Gastrocnemius medialis (tissue), 4 donors: ENCODE data around the gene GXYLT1. TPM values are rescaled to one million over a fixed set of nuclear protein-coding genes. Genes with fewer than 3 reads are reported as not detected.

Experiments used
- ATAC-seq, 2 donors: fragments of 150-250 bp; one replicate each; pipeline ENCODE4 v1.9.1; 2016
- DNase-seq, 2 donors: peaks; one replicate each; pipeline ENCODE4 v3.0.0-alpha.2; 2019
- H3K27ac ChIP-seq, 4 donors: fragments of 200-600 bp; sonication (generic); 1 replicate in 1 of 4; 2 replicates in 3 of 4; pipeline ENCODE4 v1.5.1; 2016 to 2018; ENCODE audit warnings: mild to moderate bottlenecking in 2 of 4, moderate library complexity in 1 of 4
- H3K27me3 ChIP-seq, 3 donors: fragments of 200-600 bp; sonication (generic) in 2 of 3; 1 replicate in 1 of 3; 2 replicates in 2 of 3; pipeline versions ENCODE4 v1.5.1 to v1.6.0; 2016 to 2019; ENCODE audit warnings: mild to moderate bottlenecking in 1 of 3, moderate library complexity in 1 of 3
- H3K36me3 ChIP-seq, 2 donors: fragments of 200-600 bp; sonication (generic) in 1 of 2; one replicate each; pipeline ENCODE4 v1.5.1; 2017 to 2018
- H3K4me1 ChIP-seq, 2 donors: fragments of 200-600 bp; sonication (generic) in 1 of 2; one replicate each; pipeline ENCODE4 v1.5.1; 2016 to 2017; ENCODE audit warnings: mild to moderate bottlenecking in 2 of 2
- H3K4me3 ChIP-seq, 4 donors: fragments of 200-600 bp; sonication (generic) in 3 of 4; 1 replicate in 1 of 4; 2 replicates in 3 of 4; pipeline ENCODE4 v1.5.1; 2016 to 2019; ENCODE audit warnings: mild to moderate bottlenecking in 2 of 4
- H3K9me3 ChIP-seq, 3 donors: fragments of 200-600 bp; sonication (generic) in 2 of 3; 1 replicate in 1 of 3; 2 replicates in 2 of 3; pipeline ENCODE4 v1.5.1; 2016 to 2019
- POLR2A ChIP-seq, 2 donors: fragments of 450-650 bp; IDR thresholded peaks; one replicate each; pipeline ENCODE4 v1.6.1; 2017; ENCODE audit warnings: antibody characterized with exemption in 2 of 2, mild to moderate bottlenecking in 2 of 2, moderate library complexity in 2 of 2
- in situ Hi-C, 4 donors: fragments of 200-750 bp; cut with MboI; loops; one replicate each; pipeline versions ENCODE4 v1.15.0 to v1.8.0; 2017; ENCODE audit warnings: low sequenced_read_pairs in 4 of 4
- intact Hi-C: fragments of 100-400 bp; cut with DNase I; formaldehyde crosslinking; loops from one replicate; pipeline ENCODE4 v1.15.1; 2023; ENCODE audit warnings: low total_unique reads
- total RNA-seq, 4 donors: library from RNA; depleted of rRNA; stranded (reverse); fragments of >200 nt; gene quantifications; one replicate each; pipeline versions ENCODE4 v1.1.0 to v1.2.3, GENCODE V29; 2016
- TF ChIP-seq, protein P1 (sequence below), 5 experiments: fragments of 450-650 bp in 3 of 5; fragments of 200-600 bp in 2 of 5; sonication (generic) in 2 of 5; IDR thresholded peaks in 4 of 5; conservative IDR thresholded peaks in 1 of 5; 1 replicate in 4 of 5; 2 replicates in 1 of 5; pipeline ENCODE4 v1.5.1; 2016 to 2019; ENCODE audit warnings: antibody characterized with exemption in 5 of 5, mild to moderate bottlenecking in 3 of 5, moderate library complexity in 3 of 5

Gene GXYLT1
- total RNA-seq, 4 donors from 2014 or later = 4.4 to 5.5 (median 5.0) TPM

DNA sequence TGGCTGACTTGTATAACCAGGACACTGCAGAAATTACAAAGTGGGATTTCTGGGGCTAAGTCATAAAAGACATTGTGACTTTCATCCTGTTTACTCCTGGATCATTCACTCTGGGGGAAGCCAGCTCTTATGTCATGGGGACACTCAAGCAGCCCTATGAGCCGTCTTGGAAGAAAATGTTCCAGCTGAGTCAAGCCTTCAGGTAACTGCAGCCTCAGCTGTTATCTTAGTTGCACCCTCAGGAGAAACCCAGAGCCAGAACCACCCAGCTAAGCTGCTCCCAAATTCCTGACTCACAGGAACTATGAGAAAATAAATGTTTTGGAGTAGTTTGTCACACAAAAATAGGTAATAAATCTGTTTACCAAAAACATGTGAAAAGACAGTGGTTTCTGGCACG lies 43.1 kb upstream of the GXYLT1 start:
- ATAC-seq = peak; percentile 81 to 87
- no peaks in the 10 kb centered on the region for H3K9me3 ChIP-seq
- intact Hi-C loops (no loop called here), in situ Hi-C loops (no loop called here)
- no peaks in the 10 kb centered on the region for H3K36me3 ChIP-seq
- DNase-seq = peak; percentile 8 to 41
- TF ChIP-seq, protein P1, sequence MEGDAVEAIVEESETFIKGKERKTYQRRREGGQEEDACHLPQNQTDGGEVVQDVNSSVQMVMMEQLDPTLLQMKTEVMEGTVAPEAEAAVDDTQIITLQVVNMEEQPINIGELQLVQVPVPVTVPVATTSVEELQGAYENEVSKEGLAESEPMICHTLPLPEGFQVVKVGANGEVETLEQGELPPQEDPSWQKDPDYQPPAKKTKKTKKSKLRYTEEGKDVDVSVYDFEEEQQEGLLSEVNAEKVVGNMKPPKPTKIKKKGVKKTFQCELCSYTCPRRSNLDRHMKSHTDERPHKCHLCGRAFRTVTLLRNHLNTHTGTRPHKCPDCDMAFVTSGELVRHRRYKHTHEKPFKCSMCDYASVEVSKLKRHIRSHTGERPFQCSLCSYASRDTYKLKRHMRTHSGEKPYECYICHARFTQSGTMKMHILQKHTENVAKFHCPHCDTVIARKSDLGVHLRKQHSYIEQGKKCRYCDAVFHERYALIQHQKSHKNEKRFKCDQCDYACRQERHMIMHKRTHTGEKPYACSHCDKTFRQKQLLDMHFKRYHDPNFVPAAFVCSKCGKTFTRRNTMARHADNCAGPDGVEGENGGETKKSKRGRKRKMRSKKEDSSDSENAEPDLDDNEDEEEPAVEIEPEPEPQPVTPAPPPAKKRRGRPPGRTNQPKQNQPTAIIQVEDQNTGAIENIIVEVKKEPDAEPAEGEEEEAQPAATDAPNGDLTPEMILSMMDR (IDR thresholded peaks at IDR 0.05 in 4 of 5, conservative IDR thresholded peaks at IDR 0.05 in 1 of 5) = no peak
- no peak for TF ChIP-seq POLR2A (IDR thresholded peaks at IDR 0.05)
- peak overlapping the region; percentile 3 to 36 (median 10) for H3K27ac ChIP-seq
- H3K4me3 ChIP-seq = no peak overlapping the region
- H3K4me1 ChIP-seq = peaks cover 31 to 45% of the 10 kb centered on the region in 2 donors
- no peaks in the 10 kb centered on the region for H3K27me3 ChIP-seq

DNA sequence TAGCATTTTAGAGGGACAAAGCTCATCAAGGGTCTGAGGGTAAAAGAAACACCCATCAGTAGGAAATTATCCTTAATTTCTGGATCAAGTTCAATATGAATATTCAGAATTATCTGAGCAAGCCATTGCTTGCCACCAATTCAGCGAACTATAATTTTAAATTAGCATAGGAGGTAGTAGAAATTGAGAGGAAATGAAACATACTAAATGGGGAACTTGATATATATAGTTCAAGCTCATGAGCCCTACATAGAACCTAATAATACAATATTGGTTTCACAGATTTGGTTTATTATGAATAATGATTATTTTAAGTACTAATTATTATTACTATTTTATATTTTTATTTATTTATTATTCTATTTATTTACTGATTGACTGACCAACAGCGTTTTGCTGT lies 42.1 kb upstream of the GXYLT1 start:
- ATAC-seq = no peak
- no peak overlapping the region for H3K4me3 ChIP-seq
- no peaks in the 10 kb centered on the region for H3K9me3 ChIP-seq
- H3K4me1 ChIP-seq = peaks cover 39 to 54% of the 10 kb centered on the region in 2 donors
- no peaks in the 10 kb centered on the region for H3K27me3 ChIP-seq
- no peaks in the 10 kb centered on the region for H3K36me3 ChIP-seq
- peak overlapping the region in 2 of 4 donors; percentile 4 to 7 for H3K27ac ChIP-seq
- TF ChIP-seq, protein P1 (IDR thresholded peaks at IDR 0.05 in 4 of 5, conservative IDR thresholded peaks at IDR 0.05 in 1 of 5) = no peak
- TF ChIP-seq POLR2A (IDR thresholded peaks at IDR 0.05) = no peak
- DNase-seq = no peak
- in situ Hi-C loops = no loop called here
- intact Hi-C loops = no loop called here

DNA sequence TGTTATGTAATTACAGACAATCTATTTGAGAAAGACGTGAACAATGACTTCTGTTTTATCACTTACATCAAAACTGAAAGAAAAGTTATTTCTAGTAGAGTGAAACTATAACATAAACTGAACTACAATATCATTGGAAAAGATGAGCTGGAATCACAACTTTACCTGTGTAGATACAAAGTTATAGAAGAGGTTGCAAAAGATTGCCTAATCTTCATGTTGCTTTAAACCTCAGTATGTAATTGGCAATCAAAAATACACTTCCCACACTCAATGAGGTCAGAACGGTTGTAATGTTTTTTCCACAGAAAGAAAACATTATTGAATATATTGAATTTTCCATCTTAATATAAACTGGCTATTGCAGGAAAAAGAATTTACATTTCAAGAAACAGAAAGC lies 37.7 kb upstream of the GXYLT1 start:
- H3K4me1 ChIP-seq = peaks cover 30 to 37% of the 10 kb centered on the region in 2 donors
- no peak for ATAC-seq
- in situ Hi-C loops (no loop called here), intact Hi-C loops (loop anchor here (5.0 kb wide), 1 partner anchor 35 kb away; no protein-coding TSS in a partner anchor)
- no peaks in the 10 kb centered on the region for H3K9me3 ChIP-seq
- no peak for TF ChIP-seq POLR2A (IDR thresholded peaks at IDR 0.05)
- TF ChIP-seq, protein P1 (IDR thresholded peaks at IDR 0.05 in 4 of 5, conservative IDR thresholded peaks at IDR 0.05 in 1 of 5) = no peak
- no peak for DNase-seq
- no peaks in the 10 kb centered on the region for H3K27me3 ChIP-seq
- no peaks in the 10 kb centered on the region for H3K36me3 ChIP-seq
- H3K27ac ChIP-seq = no peak overlapping the region
- H3K4me3 ChIP-seq = no peak overlapping the region

DNA sequence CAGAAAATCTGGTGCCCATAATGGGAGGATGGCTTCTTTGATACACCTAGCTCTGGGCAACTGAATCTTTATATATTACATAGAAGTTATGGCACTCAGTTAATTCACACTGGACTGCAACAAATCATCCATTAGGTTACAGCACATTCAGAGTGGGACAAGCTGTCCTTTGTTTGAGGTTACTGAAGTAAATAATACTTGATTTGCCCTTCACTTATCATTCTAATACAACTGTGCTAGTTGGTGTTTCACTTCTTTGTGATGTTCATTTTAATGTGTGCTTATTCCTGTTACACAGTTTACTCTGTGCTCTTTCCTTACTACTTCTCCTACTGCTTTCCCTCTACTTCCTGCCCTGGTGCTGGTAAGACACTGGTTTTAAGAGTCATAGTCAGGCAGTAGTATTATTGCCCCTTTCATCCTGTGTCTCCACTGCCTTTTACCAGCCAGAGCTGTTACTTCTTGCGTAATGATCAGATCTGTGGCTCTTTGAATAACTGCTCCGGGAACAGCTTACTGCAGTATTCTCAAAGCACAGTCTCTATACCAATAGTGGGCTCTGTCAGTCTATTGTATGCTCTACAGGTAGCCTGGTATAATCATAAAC lies 36.4 kb upstream of the GXYLT1 start:
- Histone ChIP-seq H3K9me3 (no peaks in the 10 kb centered on the region), H3K27me3 (no peaks in the 10 kb centered on the region), H3K36me3 (no peaks in the 10 kb centered on the region), H3K4me3 (no peak overlapping the region), H3K4me1 (peaks cover 29 to 31% of the 10 kb centered on the region in 2 donors), H3K27ac (peak overlapping the region in 3 of 4 donors; percentile 1 to 39 (median 11))
- DNase-seq = no peak
- in situ Hi-C loops = no loop called here
- intact Hi-C loops = loop anchor here (5.0 kb wide), 1 partner anchor 34 kb away; no protein-coding TSS in a partner anchor
- no peak for TF ChIP-seq POLR2A (IDR thresholded peaks at IDR 0.05)
- TF ChIP-seq, protein P1 (IDR thresholded peaks at IDR 0.05 in 4 of 5, conservative IDR thresholded peaks at IDR 0.05 in 1 of 5) = no peak
- peak; percentile 54 to 84 for ATAC-seq
